Measurements from ENCODE around the gene APOBEC3A.
"Not testable (repeated sequence)": the region's sequence is repeated elsewhere in the genome, so short reads cannot be mapped to it uniquely, and the experiment has no call there.

Gene APOBEC3A

DNA sequence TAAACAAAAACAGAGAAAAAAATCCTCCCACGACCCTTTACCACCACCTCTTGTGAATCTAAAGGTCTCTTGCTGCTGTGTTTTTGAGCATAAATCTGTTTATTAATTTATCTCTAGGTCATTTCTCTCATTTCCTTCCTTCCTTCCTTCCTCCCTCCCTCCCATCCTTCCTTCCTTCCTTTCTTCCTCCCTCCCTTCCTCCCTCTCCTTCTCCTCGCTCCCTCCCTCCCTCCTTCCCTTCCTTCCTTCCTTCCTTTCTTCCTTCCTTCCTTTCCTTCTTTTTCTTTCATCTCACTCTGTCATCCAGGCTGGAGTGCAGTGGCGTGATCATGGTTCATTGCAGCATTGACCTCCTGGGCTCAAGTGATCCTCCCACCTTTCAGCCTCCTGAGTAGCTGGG, 13.5 kb upstream of the APOBEC3A start:
- no peak for DNase-seq

DNA sequence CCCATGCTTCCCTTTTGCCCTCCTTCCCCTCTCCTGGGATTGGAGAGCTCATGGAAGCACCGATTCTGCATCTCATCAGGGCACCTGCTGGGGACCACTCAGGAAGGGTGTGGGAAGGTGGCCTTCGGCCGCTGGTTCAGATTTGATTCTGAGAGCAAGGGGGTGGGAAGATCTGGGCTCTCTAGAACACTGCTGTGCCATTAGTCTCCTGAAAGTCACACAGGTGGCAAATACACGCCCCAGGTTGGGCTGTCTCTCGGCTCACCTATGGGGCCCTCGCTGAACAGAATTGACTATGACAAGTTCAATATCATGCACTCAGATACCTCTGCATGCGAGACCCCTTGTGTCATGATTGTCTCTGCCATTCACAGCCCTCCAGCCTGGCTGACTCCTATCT, 12.8 kb upstream of the APOBEC3A start:
- DNase-seq = no peak

DNA sequence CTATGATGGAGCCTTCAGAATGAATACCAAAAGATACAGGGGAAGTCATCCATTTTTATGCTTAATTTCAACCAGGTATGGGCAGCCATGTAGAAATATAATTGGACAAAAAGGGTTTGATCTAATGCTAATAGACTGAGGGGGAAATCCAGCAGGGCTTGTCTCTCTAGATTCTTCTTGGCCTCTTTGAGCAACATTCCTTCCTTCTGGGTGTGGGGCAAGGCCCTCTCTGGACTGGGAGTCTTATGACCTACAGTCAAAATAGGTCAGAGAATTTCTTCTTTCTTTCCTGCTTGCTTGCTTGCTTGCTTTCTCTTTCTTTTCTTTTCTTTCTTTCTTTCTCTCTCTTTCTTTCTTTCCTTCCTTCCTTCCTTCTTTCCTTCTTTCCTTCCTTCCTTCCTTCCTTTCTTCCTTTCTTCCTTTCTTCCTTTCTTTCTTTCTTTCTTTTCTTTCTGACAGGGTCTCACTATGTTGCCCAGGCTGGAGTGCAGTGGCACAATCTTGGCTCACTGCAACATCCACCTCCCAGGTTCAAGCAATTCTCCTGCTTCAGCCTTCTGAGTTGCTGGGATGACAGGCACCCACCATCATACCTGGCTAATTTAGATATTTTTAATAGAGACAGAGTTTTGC, 11.6 kb upstream of the APOBEC3A start:
- not testable (repeated sequence) for DNase-seq

DNA sequence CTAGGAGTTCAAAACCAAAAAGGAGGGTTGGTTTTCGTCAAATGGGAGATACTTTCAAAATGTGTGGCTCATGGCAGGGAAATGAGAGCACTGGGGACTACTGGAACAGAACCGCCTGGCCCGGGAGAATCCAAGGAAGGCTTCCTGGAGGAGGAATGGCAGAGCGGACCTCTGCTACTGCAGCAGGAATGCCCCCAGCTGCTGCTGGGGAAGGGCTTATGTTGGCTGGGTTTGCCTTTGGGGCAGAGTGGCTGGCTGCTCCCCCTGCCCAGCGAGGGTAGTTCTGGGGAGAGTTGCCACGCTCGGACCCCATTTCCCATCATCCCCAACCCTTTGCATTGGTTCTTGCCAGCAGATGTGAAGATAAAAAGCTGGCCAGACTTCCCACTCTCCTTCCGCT, 10.6 kb upstream of the APOBEC3A start:
- DNase-seq = no peak

DNA sequence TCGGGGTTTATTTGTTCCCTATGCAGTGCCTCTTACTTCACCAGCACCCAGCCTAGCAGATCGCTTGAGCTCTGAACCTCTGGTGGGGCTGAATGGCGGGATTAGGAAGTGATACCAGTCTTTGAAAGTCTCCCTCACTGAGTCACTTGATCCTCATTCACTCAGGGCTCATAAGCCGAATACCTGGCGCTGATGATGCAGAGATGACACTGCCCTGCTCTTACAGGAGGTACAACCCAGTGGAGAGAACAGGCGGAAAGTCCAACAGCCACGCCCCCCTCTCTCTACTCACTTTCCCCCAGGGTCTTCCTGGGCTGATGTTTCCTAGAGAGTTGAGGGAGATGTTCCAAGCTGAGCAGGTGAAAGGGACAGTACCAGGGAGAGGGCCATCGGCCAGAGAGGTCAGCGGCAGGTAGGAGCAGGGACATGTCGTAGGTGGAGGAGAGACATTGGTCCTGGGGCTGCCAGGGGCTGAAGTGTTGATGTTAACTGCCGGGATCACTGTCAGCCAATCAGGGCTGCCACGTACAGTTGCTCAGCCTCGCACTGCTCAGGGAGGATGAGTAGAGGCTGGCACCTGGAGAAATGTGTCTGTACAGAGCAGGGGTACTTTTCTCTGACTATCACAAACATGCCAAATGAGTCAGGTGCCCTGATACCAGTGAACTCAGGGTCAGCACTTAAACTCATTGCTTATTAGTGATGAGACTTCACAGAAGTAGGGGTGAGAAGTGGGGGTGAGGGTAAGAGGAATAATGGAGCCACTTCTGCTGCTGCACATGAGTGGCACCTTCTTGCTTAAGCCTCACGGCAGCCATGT, 9.9 kb upstream of the APOBEC3A start:
- no peak for DNase-seq

DNA sequence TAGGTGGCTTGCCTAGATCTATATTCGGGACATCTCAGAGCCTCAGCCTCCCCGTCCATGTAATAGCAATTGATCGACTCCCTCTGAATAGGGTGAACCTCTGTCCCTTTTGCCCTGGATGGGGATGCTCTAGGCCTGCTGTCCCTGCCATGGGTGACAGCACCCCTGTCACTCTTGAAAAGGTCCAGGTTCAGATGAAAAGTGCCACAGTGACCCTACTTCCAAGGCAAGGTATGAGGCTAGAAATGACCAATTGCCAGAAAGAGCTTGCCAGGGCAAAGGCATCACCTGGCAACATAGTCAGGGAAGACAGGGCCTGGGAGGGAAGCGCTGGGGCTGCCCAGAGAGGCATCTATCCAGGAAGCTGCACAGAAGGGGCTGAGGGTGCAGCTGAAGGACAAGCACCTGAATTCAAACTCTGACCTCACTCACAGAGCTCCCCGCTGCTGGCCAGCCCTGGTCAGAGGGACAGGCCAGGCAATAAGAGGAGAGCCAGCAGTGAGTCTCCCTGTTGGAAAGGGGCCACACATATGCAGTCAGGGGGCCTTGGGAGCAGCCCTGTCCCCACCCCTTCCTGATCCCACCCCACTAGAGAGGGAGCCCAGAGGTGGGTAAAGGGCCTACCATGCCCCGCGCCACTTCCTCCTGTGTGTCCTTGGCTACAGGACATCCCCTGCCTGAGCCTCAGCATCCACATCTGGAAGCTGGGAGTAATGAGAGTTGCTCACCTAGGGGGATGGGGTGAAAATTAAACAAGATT, 9.0 kb upstream of the APOBEC3A start:
- no peak for DNase-seq

DNA sequence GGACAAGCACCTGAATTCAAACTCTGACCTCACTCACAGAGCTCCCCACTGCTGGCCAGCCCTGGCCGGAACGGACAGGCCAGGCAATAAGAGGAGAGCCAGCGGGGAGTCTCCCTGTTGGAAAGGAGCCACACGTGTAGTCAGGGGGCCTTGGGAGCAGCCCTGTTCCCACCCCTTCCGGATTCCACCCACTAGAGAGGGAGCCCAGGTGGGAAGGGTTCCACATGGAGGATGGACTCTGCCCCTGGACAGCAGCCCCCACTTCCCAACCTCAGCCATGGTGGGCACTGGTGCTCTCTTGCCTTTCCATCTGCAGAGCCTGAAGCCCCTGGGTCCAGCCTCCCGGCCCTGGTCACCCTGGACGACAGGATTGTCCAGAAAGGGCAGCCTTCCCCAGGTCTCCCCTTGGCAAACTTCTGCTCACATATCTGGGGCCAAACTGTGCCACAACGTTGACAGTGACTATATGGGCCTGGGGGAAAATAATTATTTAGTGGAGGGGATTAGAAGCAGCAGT, 7.5 kb upstream of the APOBEC3A start:
- no peak for DNase-seq

DNA sequence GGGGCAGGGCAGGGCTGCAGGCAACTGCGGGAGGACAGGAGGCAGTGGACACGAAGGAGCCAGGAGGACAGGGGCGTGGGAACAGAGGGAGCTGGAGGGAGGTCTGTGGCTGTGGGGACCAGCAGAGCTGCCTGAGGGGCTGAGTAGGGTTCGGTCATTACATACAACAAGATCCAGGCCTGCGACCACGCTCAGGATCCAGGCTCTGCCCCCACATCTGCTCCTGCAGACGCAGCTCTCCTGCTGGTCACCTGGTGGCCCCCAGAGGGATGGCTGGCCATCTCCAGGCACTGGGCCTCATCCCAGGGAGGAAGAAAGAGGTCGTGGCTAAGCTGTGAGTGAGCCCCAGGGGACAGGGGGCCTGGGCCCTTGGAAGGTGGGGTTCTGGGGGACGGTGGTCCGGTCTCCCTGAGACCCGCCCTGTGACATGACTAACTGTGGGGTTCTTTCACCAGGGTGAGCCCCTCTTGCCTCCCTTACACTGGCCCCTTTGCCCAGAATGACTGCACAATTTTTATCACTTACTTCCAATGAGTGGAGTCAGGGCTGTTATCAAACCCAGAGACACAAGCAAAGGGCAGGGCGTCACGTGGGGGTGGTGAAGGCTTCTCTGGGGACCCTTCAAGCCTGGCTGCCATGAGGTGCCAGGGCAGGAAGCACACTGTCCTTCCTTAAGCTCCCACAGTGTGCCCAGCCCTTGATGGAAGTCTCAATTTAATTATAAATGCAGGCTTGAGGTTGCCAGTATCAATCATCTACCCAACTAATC, 6.7 kb upstream of the APOBEC3A start:
- no peak for DNase-seq

DNA sequence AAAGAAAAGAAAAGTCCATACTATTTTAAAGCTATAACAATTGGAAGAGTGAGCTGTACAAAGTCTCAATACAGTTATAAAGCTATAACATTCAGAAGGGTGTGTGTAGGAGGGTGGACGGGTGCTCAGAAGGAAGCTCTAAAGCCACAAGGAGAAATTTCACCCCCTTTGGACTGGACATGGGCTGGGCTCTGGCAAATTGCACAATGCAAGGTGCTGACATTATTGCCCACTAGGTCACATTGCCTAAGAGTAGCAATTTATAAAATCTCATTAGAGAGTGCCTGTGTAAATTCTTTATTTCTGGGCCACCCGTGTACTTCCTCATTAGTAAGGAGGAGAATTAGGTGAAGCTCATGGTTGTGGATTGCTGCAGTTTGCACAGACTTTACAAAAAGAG, 5.7 kb upstream of the APOBEC3A start:
- no peak for DNase-seq

DNA sequence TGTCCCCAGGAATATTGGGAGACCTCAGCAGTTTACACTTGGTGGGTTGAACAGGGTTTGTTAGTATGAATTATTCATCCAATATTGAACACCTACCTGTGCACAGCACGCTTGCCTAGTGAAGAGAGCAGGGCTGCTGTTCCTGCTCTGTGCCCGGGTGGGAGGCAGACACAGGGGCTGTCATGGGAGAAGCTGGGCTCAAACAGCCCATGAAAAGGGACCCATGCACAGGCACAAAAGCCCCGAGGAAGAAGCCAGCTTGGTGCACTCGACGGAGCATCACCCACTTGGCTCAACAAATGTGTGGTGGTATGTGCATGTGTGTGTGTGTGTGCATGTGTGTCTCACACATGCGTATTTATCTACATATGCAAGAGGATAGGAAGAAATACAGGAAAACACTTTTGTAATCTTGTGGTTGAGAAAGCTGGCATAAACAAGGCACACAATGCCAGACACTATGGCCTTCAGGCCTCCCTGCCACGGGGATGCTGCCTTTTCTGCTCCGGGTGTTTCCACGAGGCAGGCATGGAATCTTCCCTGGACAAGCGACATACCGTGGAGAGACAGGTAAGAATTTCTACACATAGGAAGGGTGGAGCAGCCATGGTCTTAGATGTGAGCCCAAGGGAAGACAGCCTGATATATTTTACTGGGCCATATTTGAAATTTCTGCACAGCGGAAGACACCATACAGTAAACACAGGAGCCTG, 5.0 kb upstream of the APOBEC3A start:
- no peak for DNase-seq

DNA sequence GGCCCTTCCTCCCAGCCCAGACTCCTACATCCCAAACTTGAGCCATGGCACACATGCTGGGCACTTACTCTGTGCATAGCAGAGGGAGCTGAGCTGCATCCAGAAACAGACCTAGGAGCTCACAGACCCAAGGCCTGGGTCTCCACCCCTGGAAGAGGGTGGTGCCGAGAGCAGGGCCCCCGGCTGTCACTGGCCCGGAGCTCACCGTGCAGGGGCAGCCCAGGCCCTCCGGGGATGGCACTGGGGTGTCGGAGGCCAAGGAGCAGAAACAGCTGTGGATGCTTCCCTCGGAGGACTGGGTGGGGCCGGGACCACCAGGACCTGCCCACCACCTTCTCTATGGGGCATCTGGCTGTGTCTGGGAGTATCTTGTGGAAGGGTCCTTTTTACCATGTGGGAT, 4.3 kb upstream of the APOBEC3A start:
- no peak for DNase-seq

DNA sequence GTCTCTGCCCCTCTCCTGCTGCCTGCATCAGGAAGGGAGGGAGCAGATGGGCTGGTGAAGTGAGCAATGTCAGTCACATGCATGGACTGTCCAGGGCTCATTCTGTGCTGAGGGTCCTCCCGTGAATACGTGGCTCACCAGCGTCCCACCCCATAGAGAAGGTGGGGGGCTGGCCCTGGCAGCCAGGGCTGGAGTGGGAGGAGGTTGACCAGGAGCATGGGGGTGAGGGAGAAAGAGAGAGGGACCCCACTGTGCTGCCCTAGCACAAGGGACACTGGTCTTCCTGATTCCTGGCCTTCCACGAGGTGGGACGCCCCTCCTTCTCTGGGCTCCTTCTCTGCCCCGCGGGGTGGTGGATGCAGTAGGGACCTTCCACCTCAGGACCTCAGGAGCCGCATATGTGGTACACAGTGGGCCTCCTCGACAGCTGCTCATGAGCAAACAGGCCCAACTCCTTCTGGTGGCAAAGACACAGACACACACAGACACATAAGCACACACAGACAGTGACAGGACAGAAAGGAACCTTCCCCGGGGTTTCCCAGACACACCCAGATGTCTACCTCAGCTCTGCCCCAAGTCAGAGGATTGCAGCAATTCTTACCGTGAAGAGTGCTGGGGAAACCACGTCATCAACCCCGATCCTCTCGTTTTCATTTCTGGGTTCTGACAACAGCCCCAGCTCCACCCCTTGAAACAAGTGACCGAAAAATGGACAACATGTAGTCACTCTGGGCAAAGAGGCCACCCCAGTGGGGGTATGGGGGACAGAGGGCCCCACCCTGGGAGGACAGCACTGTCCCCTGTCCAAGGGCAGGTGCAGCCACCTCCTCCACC, 3.6 kb upstream of the APOBEC3A start:
- DNase-seq = no peak

DNA sequence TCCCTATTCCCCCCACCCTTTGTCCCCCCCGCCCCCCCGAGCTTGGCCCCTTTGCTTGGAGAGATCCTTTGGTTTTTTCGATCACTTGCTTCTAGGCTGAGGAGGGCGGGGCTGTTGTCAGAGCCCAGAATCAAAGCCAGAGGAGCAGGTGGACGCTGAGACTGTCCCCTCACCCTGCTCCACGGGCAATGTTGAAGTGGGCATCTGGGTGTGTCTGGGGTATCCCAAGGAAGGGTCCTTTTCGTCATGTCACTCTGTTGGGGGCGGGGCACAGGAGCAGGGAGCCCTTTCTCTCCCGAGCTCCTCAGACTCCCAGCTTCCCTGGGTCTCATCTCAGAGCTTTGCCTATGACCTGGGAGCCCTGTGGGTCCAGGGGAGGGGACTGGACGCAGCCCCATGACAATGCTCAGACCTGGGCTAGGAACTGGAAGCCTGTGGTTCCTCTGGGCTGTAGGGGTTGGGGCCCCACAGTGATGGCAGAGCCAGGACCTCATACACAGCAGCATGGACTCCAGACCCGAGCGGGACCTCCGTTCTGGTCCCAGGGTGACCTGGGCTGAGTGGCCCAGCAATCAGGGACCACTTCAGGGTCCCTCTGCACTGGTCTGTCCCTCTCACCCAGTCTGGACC, 2.9 kb upstream of the APOBEC3A start:
- DNase-seq = no peak

DNA sequence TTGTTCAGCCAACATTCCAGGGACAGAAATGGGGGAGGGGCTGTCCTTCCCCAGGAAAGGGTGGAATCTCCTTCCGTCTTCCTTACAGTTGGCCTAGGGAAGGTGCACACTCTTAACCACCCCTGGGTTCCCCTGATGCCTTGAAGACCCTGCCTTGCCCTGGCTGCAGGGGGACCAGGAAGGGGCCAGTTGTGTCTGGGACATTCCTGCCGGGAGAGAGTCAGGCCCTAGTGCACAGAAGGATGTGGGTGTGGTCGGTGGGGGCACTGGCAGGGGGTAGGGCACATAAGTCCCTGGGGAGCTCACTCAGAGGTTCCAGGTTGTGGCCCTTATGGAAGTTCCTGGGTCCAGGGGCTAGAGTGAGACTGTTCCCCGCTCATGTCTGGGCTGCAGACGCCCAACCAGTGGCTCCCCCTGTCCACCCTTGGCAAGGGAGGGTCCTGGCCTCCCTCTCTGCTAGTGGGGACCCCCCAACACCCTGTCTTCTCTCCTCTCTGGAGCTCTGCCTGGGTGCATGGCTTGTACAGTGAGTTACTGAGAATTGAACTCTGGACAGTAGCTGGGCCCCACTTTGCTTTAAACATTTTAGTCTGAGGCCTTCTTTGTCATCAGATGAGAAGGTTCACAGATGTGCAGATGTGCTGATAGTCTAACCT, 2.0 kb upstream of the APOBEC3A start:
- no peak for DNase-seq

DNA sequence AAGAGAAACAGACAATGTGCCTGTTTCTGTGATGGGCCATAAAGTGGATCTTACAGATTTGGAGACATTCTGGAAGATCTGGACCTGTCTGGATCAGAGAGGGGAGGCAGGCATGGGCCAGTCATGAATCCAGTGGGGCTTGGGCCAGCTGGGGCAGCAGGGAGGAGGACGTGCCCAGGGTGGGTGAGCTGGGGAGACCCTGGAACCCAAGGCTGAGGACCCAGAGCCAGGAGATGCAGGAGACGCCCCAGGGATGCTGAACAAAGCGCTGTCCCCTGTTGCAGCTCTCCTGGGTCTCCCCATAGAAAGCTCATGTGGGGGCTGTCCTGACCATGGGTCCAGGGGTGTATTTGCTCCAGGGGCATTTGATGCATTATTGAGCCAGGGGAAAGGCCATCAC, 1.5 kb upstream of the APOBEC3A start:
- no peak for DNase-seq

DNA sequence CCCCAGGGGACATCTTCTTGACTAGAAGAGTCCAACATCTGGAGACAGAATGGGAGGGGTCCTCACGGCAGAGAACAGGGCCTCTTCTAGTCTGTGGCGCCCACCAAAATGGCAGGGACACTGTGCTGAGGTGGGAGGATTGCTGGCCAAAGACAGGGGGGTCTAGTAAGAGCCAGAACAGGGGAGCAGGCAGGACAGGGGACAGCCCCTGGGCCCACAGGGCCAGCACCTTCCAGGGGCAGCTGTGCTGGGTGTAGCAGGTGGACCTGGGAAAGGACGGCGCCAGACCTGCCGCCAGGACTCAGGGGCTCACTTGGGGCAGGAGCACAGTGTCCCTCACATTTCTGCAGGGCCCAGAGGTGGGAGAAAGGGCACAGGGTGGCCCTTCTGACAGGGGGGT, 858 bp upstream of the APOBEC3A start:
- DNase-seq = no peak

DNA sequence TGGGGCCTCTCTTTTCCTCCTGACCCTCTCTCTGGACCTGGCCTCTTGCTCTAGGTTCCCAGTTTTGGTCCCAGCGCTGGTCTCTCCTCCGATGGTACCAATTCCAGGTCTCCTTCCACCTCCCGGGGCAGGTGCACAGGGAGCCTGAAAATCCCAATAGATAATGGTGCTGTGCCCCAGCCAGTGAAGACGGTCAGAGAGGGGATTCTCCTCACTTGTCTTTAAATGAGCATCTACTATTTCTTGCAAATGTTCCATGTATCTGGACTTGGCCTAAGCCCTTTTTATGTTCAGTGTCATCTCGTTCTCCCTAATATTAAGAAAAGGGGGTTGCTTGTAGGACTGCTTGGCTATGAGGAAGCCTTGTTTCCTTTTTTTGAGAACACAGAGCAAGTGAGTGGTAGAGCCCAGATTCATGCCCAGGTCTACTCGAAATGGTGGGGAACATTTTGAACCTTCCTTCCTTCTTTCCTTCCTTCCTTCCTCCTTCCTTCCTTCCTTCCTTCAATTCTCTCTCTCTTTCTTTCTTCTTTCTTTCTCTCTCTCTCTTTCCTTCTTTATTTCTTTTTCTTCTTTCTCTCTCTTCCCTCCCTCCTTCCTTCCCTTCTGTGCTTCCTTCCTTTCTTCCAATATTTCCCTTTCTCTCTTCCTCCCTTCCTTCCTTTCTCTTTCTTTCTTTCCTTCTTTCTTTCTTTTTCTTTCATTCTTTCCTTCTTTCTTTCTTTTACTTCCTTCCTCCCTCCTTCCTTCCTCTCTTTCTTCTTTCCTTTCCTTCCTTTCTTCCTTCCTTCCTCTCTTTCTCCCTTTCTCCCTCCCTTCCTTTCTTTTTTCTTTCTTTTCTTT, 620 bp downstream of the APOBEC3A start:
- no peak for DNase-seq

DNA sequence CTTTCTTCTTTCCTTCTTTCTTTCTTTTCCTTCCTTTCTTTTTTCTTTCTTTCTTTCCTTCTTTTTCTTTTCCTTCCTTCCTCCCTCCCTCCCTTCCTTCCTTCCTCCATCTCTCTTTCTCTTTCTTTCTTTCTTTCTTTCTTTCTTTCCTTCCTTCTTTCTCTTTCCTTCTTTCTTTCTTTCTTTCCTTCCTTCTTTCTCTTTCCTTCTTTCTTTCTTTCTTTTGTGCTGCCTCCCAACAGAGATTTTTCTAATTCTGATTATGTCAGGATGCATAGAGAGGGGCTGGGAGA, 1.2 kb downstream of the APOBEC3A start:
- not testable (repeated sequence) for DNase-seq

DNA sequence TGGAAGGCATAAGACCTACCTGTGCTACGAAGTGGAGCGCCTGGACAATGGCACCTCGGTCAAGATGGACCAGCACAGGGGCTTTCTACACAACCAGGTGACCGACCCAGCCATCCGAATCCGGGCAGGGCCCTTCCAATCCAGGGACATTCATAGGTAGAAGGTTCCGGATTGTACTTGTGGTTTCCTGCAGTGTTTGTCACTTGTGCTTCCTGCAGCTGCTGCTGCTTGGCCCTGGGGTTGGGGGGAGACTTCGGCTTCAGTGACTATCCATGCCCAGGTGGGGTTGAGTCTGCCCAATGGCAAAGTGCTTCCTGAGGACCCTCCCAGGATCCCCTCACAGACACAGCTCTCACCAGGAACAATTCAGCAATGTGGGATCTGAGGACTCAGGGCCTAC, 2.2 kb downstream of the APOBEC3A start:
- DNase-seq = no peak

DNA sequence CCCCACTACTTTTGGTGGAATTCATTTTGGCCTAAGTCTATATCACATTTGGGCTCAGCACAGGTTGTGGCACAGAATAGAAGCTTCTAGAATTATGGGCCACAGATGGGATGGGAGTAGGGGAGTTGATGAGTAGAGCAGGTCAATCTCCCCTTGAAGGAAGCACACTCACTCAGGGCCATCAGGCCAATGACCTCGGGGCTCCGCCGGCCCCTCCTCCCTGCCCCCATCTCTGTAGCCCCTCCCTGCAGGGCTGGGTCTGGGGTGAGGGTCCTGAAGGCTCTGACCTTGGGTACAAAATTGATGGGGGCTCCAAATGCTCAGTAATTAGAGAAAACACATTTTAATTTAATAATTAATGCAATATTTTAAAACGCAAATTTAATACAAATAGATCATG, 3.3 kb downstream of the APOBEC3A start:
- DNase-seq = not testable (repeated sequence)

Data from stimulated activated naive CD4-positive, alpha-beta T cell (primary cell).